Chondrocyte (in vitro differentiated cells): ENCODE results near the gene CITED2. TPM values are rescaled to one million over a fixed set of nuclear protein-coding genes. Genes with fewer than 3 reads are reported as not detected.

ENCODE experiments used
- DNase-seq: peaks from one replicate; pipeline ENCODE4 v3.0.0; 2021; ENCODE audit warnings: mixed read lengths, low spot score
- H3K27ac Mint-ChIP-seq: one replicate; pipeline ENCODE4 v1.8.0; 2021; ENCODE audit warnings: mild to moderate bottlenecking, moderate library complexity, mixed read lengths; ENCODE audit not compliant: unreplicated experiment
- H3K27me3 Mint-ChIP-seq: 2 replicates; pipeline ENCODE4 v1.8.0; 2021; ENCODE audit warnings: low read depth, mixed read lengths
- H3K36me3 Mint-ChIP-seq: 2 replicates; pipeline ENCODE4 v1.8.0; 2021; ENCODE audit warnings: low read depth, mixed read lengths
- H3K4me1 Mint-ChIP-seq: 2 replicates; pipeline ENCODE4 v1.8.0; 2021; ENCODE audit warnings: low read depth, mild to moderate bottlenecking, mixed read lengths
- H3K4me3 Mint-ChIP-seq: one replicate; pipeline ENCODE4 v1.8.0; 2021; ENCODE audit warnings: mild to moderate bottlenecking, moderate library complexity, mixed read lengths; ENCODE audit not compliant: unreplicated experiment
- H3K9me3 Mint-ChIP-seq: 2 replicates; pipeline ENCODE4 v1.8.0; 2021; ENCODE audit warnings: low read depth, mixed read lengths
- total RNA-seq: library from RNA; stranded (reverse); gene quantifications from 3 replicates; pipeline ENCODE4 v1.2.1, GENCODE V29; 2021
- TF ChIP-seq, protein P1 (sequence below): fragments of 200-600 bp; sonication (generic); IDR thresholded peaks from 2 replicates; pipeline ENCODE4 v1.5.0; 2021; ENCODE audit warnings: antibody characterized with exemption, mild to moderate bottlenecking, moderate library complexity

CITED2 gene
- total RNA-seq, 1 donor from 2014 or later, result 233 TPM

DNA sequence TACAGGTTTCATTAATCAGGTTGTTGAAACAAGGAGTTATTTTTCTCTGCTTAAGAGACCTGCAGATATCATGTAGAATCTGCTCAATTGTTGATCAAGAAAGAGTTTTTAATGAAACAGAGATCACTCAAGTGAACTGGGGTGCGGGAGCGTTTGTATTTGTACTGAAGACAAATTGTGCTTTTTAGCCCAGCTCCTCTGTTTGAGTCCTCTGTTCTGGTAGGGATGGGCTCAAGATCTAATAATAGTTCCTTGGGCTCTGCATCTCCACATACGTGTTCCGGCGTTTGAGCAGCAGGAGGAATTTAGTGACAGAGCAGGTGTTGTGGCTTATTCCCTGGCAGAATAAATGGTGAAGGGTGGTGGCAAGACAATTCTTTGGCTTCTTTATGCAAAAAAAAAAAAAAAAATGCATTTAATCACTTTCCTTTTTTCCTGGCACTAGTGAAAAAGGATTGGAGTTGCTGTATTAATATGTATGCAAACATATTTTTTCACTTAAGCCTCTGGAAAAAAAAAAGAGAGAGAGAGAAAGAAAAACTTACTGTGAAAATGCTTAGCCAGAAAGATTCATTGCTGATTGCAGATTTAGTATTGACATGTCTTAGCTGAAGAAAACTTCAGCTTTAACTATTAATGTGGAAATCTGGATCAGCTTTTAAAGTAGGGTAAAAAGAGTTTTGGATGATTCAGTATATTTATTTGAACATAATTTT is 4.0 kb downstream of the CITED2 start:
- DNase-seq, result no peak
- Mint-ChIP-seq H3K4me3 (peak overlapping the region; percentile 98), H3K36me3 (peaks cover 29% of the 10 kb centered on the region), H3K9me3 (no peaks in the 10 kb centered on the region), H3K27me3 (no peaks in the 10 kb centered on the region), H3K27ac (peak overlapping the region; percentile 80), H3K4me1 (peaks cover 50% of the 10 kb centered on the region)
- TF ChIP-seq, protein P1, sequence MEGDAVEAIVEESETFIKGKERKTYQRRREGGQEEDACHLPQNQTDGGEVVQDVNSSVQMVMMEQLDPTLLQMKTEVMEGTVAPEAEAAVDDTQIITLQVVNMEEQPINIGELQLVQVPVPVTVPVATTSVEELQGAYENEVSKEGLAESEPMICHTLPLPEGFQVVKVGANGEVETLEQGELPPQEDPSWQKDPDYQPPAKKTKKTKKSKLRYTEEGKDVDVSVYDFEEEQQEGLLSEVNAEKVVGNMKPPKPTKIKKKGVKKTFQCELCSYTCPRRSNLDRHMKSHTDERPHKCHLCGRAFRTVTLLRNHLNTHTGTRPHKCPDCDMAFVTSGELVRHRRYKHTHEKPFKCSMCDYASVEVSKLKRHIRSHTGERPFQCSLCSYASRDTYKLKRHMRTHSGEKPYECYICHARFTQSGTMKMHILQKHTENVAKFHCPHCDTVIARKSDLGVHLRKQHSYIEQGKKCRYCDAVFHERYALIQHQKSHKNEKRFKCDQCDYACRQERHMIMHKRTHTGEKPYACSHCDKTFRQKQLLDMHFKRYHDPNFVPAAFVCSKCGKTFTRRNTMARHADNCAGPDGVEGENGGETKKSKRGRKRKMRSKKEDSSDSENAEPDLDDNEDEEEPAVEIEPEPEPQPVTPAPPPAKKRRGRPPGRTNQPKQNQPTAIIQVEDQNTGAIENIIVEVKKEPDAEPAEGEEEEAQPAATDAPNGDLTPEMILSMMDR, result peak; percentile 19

DNA sequence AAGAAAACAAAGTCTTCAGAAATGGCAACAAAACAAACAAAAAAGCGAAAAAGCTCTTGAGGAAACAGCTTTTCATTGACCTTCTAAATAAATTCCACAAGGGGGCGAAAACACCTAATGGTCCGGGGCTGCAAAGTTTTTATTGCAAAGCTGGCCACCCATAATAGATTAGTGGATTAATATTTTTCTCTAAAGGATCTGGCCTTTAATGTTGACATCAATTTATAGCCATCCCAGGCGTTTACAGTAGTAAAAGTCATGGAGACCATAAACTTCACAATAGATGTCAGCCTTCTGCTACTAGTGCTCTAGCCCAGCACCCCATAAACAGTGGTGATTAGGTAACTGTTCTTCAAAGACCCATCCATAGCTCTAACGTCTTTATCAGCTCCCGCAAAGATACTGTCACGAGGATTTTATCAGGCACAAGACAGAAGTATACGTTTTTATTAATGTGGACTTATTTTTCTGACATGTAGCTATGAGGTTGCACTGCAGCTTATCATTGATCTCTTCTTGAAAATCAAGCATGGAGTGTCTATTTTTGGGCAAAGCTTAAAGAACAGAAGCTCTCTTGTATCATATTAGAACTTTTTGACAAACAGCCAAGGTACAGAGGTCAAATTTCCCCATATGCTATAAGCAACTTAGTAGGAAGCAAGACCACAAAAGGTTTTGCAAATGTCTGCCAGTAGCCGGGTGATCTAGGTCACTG is 4.7 kb downstream of the CITED2 start:
- DNase-seq, result no peak
- H3K4me1 Mint-ChIP-seq, result peaks cover 50% of the 10 kb centered on the region
- peaks cover 29% of the 10 kb centered on the region for H3K36me3 Mint-ChIP-seq
- H3K27ac Mint-ChIP-seq, result peak overlapping the region; percentile 80
- H3K4me3 Mint-ChIP-seq, result peak overlapping the region; percentile 98
- H3K27me3 Mint-ChIP-seq, result no peaks in the 10 kb centered on the region
- TF ChIP-seq, protein P1, result peak; percentile 91
- no peaks in the 10 kb centered on the region for H3K9me3 Mint-ChIP-seq

DNA sequence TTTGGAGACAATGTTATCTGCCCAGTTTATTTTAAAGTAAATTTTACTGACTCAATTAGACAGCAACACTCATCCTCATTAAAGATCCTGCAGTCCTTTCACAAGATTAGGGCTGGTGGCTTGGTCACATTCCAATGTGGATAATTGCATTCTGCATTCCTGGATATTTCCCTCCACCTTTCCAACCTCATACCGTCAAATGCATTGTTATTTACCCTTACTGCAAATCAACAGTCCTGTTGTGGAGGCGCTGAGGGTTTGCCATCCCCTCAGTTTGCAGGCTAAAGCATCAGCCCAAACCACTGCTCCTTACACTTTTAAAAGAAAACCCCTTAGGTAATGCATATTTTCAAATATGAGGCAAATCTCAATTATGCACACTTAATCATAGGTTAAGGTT is 5.4 kb downstream of the CITED2 start:
- Mint-ChIP-seq H3K36me3 (peaks cover 26% of the 10 kb centered on the region), H3K4me3 (no peak overlapping the region), H3K27ac (peak overlapping the region; percentile 33), H3K27me3 (no peaks in the 10 kb centered on the region), H3K4me1 (peaks cover 50% of the 10 kb centered on the region), H3K9me3 (no peaks in the 10 kb centered on the region)
- TF ChIP-seq, protein P1, result no peak
- DNase-seq, result no peak

DNA sequence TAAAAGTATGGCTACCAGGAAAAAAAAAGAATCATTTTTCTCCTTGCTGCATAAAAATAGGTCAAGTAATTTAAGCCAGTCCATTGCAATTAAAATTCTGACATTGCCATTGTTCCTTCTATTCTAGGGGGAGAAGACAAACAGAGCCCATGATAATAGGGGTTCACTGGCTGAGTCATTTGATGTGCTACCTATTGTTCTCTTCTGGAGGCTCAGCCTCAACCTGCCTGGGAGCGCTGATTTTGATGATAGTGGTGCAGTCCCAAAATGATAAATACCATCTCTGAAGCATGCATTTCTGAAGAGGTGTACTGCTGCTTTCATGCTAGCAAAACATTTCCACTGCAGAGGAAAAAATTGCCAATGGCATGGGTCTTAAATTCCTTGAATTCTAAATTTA is 5.8 kb downstream of the CITED2 start:
- no peak overlapping the region for H3K4me3 Mint-ChIP-seq
- peaks cover 22% of the 10 kb centered on the region for H3K36me3 Mint-ChIP-seq
- no peaks in the 10 kb centered on the region for H3K9me3 Mint-ChIP-seq
- TF ChIP-seq, protein P1, result no peak
- no peaks in the 10 kb centered on the region for H3K27me3 Mint-ChIP-seq
- H3K27ac Mint-ChIP-seq, result peak overlapping the region; percentile 55
- DNase-seq, result no peak
- H3K4me1 Mint-ChIP-seq, result peaks cover 50% of the 10 kb centered on the region

DNA sequence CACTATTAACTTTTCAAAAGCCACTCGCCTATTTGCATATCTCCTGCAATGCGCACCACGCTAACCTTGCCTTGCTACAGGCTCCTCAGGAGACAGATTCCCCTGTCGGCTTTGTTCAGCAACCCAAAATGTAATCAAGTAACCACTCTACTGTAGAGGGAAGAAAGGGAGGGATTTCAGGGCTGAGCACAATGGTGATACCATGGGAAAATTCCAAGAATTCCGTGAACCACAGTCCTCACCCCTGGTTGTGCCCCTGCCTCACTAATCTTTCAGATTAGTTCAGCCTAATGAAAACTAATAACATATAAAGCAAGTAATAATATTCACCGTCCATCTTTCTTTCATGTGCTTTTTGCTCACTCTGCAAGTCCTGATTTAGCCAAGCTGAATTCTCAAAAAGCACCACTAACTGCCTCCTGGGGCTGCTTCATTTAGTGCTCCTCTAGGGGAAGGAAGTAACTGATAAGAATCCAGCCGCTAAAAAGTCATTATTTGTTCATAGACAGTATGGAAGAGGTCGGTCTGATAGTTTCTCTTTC is 6.6 kb downstream of the CITED2 start:
- Mint-ChIP-seq H3K4me3 (no peak overlapping the region), H3K27me3 (no peaks in the 10 kb centered on the region), H3K36me3 (peaks cover 16% of the 10 kb centered on the region), H3K27ac (peak overlapping the region; percentile 73), H3K4me1 (peaks cover 50% of the 10 kb centered on the region), H3K9me3 (no peaks in the 10 kb centered on the region)
- TF ChIP-seq, protein P1, result no peak
- no peak for DNase-seq
